HG02884 (cell line): ENCODE measurements around the gene GALNT17.

Source experiments
- ATAC-seq: cut with Tn5 transposase; IDR thresholded peaks from one replicate; pipeline ENCODE4 v1.9.1; 2021; ENCODE audit warnings: mild to moderate bottlenecking, moderate library complexity; ENCODE audit not compliant: unreplicated experiment

GALNT17 gene

GRCh38 chr7:71444130-71444529, 312.2 kb downstream of the GALNT17 start:
- ATAC-seq: no peak

GRCh38 chr7:71453630-71454029, 321.7 kb downstream of the GALNT17 start:
- no peak for ATAC-seq

- no peak for ATAC-seq
Observed at GRCh38 chr7:71454981-71455380, 323.0 kb downstream of the GALNT17 start.

GRCh38 chr7:71457021-71457420, 325.1 kb downstream of the GALNT17 start:
- ATAC-seq: no peak

- ATAC-seq: no peak
Observed at GRCh38 chr7:71457846-71458590, 326.1 kb downstream of the GALNT17 start.

GRCh38 chr7:71459132-71459531, 327.2 kb downstream of the GALNT17 start:
- no peak for ATAC-seq

GRCh38 chr7:71461572-71461971, 329.6 kb downstream of the GALNT17 start:
- no peak for ATAC-seq

- no peak for ATAC-seq
Observed at GRCh38 chr7:71465741-71466189, 333.8 kb downstream of the GALNT17 start.

- ATAC-seq: no peak
Observed at GRCh38 chr7:71466448-71467145, 334.7 kb downstream of the GALNT17 start.

- no peak for ATAC-seq
Observed at GRCh38 chr7:71470326-71470725, 338.4 kb downstream of the GALNT17 start.

- ATAC-seq: no peak
Observed at GRCh38 chr7:71470830-71471229, 338.9 kb downstream of the GALNT17 start.

- no peak for ATAC-seq
Observed at GRCh38 chr7:71472962-71473361, 341.0 kb downstream of the GALNT17 start.

GRCh38 chr7:71473366-71473967, 341.5 kb downstream of the GALNT17 start:
- no peak for ATAC-seq

- no peak for ATAC-seq
Observed at GRCh38 chr7:71477441-71477840, 345.5 kb downstream of the GALNT17 start.

- ATAC-seq: no peak
Observed at GRCh38 chr7:71479231-71479630, 347.3 kb downstream of the GALNT17 start.

GRCh38 chr7:71480791-71481190, 348.8 kb downstream of the GALNT17 start:
- ATAC-seq: no peak

GRCh38 chr7:71482284-71482683, 350.3 kb downstream of the GALNT17 start:
- ATAC-seq: no peak

- ATAC-seq: no peak
Observed at GRCh38 chr7:71484380-71484779, 352.4 kb downstream of the GALNT17 start.

- no peak for ATAC-seq
Observed at GRCh38 chr7:71485586-71485985, 353.6 kb downstream of the GALNT17 start.

- ATAC-seq: no peak
Observed at GRCh38 chr7:71486414-71486813, 354.5 kb downstream of the GALNT17 start.

- ATAC-seq: no peak
Observed at GRCh38 chr7:71486856-71487628, 355.1 kb downstream of the GALNT17 start.
